Islet precursor cell (in vitro differentiated cells): ENCODE results near the gene ZDHHC21.
"Not testable (repeated sequence)": the region's sequence is repeated elsewhere in the genome, so short reads cannot be mapped to it uniquely, and the experiment has no call there.

Experiments
- DNase-seq: peaks from one replicate; pipeline ENCODE4 v3.0.0-alpha.2; 2018

Gene ZDHHC21

GRCh38 chr9:14693251-14693861 is at the start of gene ZDHHC21:
Gene ZDHHC21, minus strand, starts transcription at chr9:14693432. Its CDS starts 19,092 bp downstream, at chr9:14674340.
- DNase-seq = peak; percentile 78

GRCh38 chr9:14741369-14741768 is 48.1 kb upstream of the ZDHHC21 start:
- no peak for DNase-seq

- DNase-seq = no peak
Observed at GRCh38 chr9:14733133-14733532, 39.9 kb upstream of the ZDHHC21 start.

- no peak for DNase-seq
Observed at GRCh38 chr9:14731294-14731981, 38.2 kb upstream of the ZDHHC21 start.

- DNase-seq = no peak
Observed at GRCh38 chr9:14730461-14730898, 37.2 kb upstream of the ZDHHC21 start.

- DNase-seq = no peak
Observed at GRCh38 chr9:14723301-14723700, 30.1 kb upstream of the ZDHHC21 start.

- DNase-seq = peak; percentile 76
Observed at GRCh38 chr9:14722391-14723035, 29.3 kb upstream of the ZDHHC21 start, which contains the start of gene CER1. Gene CER1, minus strand, starts transcription at chr9:14722733. Its CDS starts 61 bp downstream, at chr9:14722672.

GRCh38 chr9:14719231-14719923 is 26.1 kb upstream of the ZDHHC21 start:
- no peak for DNase-seq

- no peak for DNase-seq
Observed at GRCh38 chr9:14715102-14715501, 21.9 kb upstream of the ZDHHC21 start.

- DNase-seq = no peak
Observed at GRCh38 chr9:14713187-14713767, 20.0 kb upstream of the ZDHHC21 start.

GRCh38 chr9:14710804-14711203 is 17.6 kb upstream of the ZDHHC21 start:
- no peak for DNase-seq

- no peak for DNase-seq
Observed at GRCh38 chr9:14706530-14707140, 13.4 kb upstream of the ZDHHC21 start.

- no peak for DNase-seq
Observed at GRCh38 chr9:14705079-14705478, 11.8 kb upstream of the ZDHHC21 start.

GRCh38 chr9:14704281-14704680 is 11.0 kb upstream of the ZDHHC21 start:
- no peak for DNase-seq

- DNase-seq = no peak
Observed at GRCh38 chr9:14702200-14702720, 9.0 kb upstream of the ZDHHC21 start.

GRCh38 chr9:14692470-14693250 is 572 bp downstream of the ZDHHC21 start:
- peak; percentile 45 for DNase-seq

- DNase-seq = no peak
Observed at GRCh38 chr9:14690948-14691730, 2.1 kb downstream of the ZDHHC21 start.

- no peak for DNase-seq
Observed at GRCh38 chr9:14687042-14687719, 6.1 kb downstream of the ZDHHC21 start.

- no peak for DNase-seq
Observed at GRCh38 chr9:14686168-14686567, 7.1 kb downstream of the ZDHHC21 start.

- not testable (repeated sequence) for DNase-seq
Observed at GRCh38 chr9:14682616-14683015, 10.6 kb downstream of the ZDHHC21 start.
